NT2/D1 (cell line): ENCODE data around the gene RPL32.
"Not testable (repeated sequence)": the region's sequence is repeated elsewhere in the genome, so short reads cannot be mapped to it uniquely, and the experiment has no call there.

Experiments used
- DNase-seq: peaks from one replicate; pipeline ENCODE4 v3.0.0-alpha.2; 2011; ENCODE audit warnings: low read depth, low spot score
- H3K27me3 ChIP-seq: 2 replicates; pipeline ENCODE4 v1.6.0; 2011; ENCODE audit warnings: mild to moderate bottlenecking; ENCODE audit not compliant: insufficient read length, insufficient read depth
- H3K36me3 ChIP-seq: 2 replicates; pipeline ENCODE4 v1.6.1; 2011; ENCODE audit warnings: mild to moderate bottlenecking, low read length, mixed read lengths; ENCODE audit not compliant: insufficient read depth, insufficient read length
- H3K4me1 ChIP-seq: 2 replicates; pipeline ENCODE4 v1.5.1; 2011; ENCODE audit not compliant: insufficient read depth, insufficient read length
- H3K4me3 ChIP-seq: 2 replicates; pipeline ENCODE4 v1.5.1; 2011; ENCODE audit warnings: low read depth; ENCODE audit not compliant: insufficient read length
- H3K9ac ChIP-seq: 2 replicates; pipeline ENCODE4 v1.6.0; 2011; ENCODE audit warnings: low read depth; ENCODE audit not compliant: insufficient read length
- H3K9me3 ChIP-seq: 2 replicates; pipeline ENCODE4 v1.5.1; 2011; ENCODE audit warnings: mild to moderate bottlenecking, low read length; ENCODE audit not compliant: insufficient read depth
- SUZ12 ChIP-seq: IDR thresholded peaks from 2 replicates; pipeline ENCODE4 v1.6.1; 2011; ENCODE audit not compliant: insufficient read length, insufficient read depth; ENCODE audit errors: extremely low read depth
- YY1 ChIP-seq: IDR thresholded peaks from 2 replicates; pipeline ENCODE4 v1.6.1; 2011; ENCODE audit not compliant: insufficient read length, insufficient read depth
- ZNF274 ChIP-seq: IDR thresholded peaks from 2 replicates; pipeline ENCODE4 v1.6.1; 2011; ENCODE audit warnings: mild to moderate bottlenecking, low read depth, low read length

The RPL32 gene

DNA sequence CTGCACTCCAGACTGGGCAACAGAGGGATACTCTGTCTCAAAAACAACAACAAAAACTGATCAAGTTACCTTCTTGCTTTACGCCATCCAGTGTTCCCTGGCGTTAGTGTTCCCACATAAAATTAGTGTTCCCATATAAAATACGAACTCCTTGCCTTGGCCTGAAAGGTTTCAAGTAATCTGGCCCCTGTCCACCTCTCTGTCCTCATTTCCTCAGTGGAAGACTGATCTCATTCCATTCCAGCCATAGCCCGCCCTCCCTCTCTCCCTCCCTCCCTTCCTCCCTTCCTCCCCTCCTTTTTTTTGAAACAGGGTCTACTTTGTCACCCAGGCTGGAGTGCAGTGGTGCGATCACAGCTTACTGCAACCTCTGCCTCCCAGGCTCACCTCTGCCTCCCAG lies 47.7 kb downstream of the RPL32 start:
- no peaks in the 10 kb centered on the region for H3K27me3 ChIP-seq
- no peak overlapping the region for H3K9ac ChIP-seq
- H3K36me3 ChIP-seq, result no peaks in the 10 kb centered on the region
- no peak for DNase-seq
- H3K9me3 ChIP-seq, result no peaks in the 10 kb centered on the region
- TF ChIP-seq ZNF274 (no peak), SUZ12 (no peak), YY1 (no peak)
- H3K4me1 ChIP-seq, result peaks cover 6% of the 10 kb centered on the region
- H3K4me3 ChIP-seq, result no peak overlapping the region

DNA sequence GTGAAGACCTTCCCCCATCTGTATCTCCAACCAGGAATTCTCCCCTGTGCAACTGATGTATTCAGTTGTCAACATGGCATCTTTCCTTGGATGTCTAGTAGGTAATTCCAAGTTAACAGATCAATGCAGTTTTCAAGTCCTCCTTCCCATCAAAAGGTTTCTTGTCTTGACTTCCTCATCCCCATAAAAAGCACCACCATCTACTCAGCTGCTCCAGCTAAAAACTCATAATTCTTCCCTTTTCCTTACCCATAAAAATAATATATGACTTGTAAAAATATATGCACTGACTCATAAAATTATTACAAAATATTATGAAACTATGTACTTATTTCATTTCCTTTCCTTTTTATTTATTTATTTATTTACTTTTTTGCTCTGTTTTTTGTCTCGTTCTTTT lies 49.9 kb downstream of the RPL32 start:
- no peaks in the 10 kb centered on the region for H3K27me3 ChIP-seq
- no peak overlapping the region for H3K4me3 ChIP-seq
- DNase-seq, result no peak
- H3K9me3 ChIP-seq, result no peaks in the 10 kb centered on the region
- H3K9ac ChIP-seq, result no peak overlapping the region
- no peaks in the 10 kb centered on the region for H3K36me3 ChIP-seq
- TF ChIP-seq ZNF274 (no peak), YY1 (no peak), SUZ12 (no peak)
- peaks cover 6% of the 10 kb centered on the region for H3K4me1 ChIP-seq

DNA sequence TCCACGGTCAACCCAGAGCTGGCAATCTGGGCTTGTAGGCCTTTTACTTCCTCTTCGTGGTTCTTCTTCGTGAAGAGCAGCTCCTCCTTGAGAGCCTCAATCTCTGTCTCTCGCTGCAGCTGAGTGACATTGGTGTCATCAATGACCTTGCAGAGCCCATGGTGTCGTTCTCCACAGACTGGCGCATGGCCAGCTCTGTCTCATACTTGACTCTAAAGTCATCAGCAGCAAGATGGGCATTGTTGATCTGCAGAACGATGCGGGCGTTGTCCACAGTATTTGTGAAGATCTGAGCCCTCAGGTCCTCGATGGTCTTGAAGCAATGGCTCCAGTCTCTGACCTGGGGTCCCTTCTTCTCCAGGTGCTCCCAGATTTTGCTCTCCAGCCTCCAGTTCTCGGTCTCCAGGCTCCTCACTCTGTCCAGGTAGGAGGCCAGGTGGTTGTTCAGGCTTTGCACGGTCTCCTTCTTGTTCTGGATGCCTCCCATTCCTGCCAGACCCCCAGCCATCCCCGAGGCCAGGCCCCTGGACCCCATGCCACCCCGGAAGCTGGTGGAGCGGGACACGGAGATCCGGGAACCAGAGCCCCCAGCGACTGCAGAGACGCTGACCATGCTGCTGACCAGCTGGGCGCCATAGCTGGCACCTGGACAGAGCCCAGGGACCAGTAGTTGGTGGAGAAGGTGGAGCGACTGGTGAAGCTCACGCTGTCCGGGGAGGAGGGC lies 53.2 kb downstream of the RPL32 start:
- H3K4me3 ChIP-seq, H3K9ac ChIP-seq, DNase-seq, H3K9me3 ChIP-seq, H3K4me1 ChIP-seq, H3K27me3 ChIP-seq, H3K36me3 ChIP-seq: not testable (repeated sequence)

DNA sequence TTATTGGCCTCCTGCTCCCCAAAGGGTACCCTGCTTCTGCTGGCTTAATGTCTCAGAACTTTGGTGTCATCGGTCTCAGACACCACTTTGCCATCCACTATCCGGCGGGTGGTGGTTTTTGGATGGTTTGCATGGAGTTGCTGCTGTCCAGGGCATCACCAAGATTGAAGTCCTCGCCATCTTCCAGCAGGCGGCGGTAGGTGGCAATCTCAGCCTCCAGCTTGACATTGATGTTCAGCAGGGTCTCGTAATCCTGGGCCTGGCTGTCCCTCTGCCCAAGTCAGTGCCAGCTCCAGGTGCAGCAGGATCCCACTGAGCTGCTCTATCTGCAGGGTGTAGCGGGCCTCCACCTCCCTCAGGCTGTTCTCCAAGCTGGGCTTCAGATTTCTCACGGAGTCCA lies 54.0 kb downstream of the RPL32 start:
- not testable (repeated sequence) for H3K4me3 ChIP-seq, H3K27me3 ChIP-seq, H3K4me1 ChIP-seq, H3K36me3 ChIP-seq, H3K9ac ChIP-seq, H3K9me3 ChIP-seq, DNase-seq

DNA sequence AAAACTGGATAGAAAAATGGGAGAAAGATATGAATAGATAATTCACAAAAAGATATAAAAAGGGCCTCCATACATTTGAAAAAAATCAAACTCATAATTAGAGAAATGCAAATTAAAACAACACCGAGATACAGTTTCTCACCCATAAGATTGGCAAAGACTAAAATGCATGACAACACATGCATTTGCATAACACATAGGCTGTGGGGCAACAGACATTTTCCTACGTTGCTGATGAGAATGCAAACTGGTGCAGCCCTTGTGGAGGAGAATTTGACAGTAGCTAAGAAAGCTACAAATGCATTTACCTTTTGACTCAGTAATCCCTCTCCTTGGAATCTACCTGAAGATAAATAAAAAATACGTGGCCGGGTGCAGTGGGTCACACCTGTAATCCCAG lies 56.3 kb downstream of the RPL32 start:
- DNase-seq, result peak; percentile 30
- TF ChIP-seq SUZ12, result no peak
- no peak for TF ChIP-seq ZNF274
- no peak for TF ChIP-seq YY1
- H3K27me3 ChIP-seq, result no peaks in the 10 kb centered on the region
- H3K4me3 ChIP-seq, result no peak overlapping the region
- no peaks in the 10 kb centered on the region for H3K4me1 ChIP-seq
- no peak overlapping the region for H3K9ac ChIP-seq
- H3K36me3 ChIP-seq, result no peaks in the 10 kb centered on the region
- H3K9me3 ChIP-seq, result no peaks in the 10 kb centered on the region
